ENCODE measurements around the gene PLA2G15.

PLA2G15 gene

GRCh38 chr16:68299571-68300453 lies 54.6 kb downstream of the PLA2G15 start:
- peak; percentile 63 for DNase-seq

GRCh38 chr16:68300734-68301459 lies 55.7 kb downstream of the PLA2G15 start:
- no peak for DNase-seq

GRCh38 chr16:68306633-68307032 lies 61.5 kb downstream of the PLA2G15 start:
- DNase-seq: no peak

- no peak for DNase-seq
These were observed 64.6 kb downstream of the PLA2G15 start for GRCh38 chr16:68309799-68310198.

GRCh38 chr16:68310437-68310773 lies 65.2 kb downstream of the PLA2G15 start:
- DNase-seq: no peak
